Activated CD8-positive, alpha-beta memory T cell treated with anti-CD3 and anti-CD28 coated beads for 36 hours (primary cell): ENCODE results near the gene PHF8. TPM values are rescaled to one million over a fixed set of nuclear protein-coding genes. Genes with fewer than 3 reads are reported as not detected.

Experiments
- total RNA-seq, 2 experiments: library from RNA; stranded (reverse); gene quantifications; one replicate each; pipeline ENCODE4 v1.2.3, GENCODE V29; 2021

PHF8 gene
- total RNA-seq, 2 experiments from 2014 or later, result 38.6 to 42.5 TPM

Other genes with a start within 250 kb of the PHF8 start
- 1 to 10 TPM; 7.1 to 7.8 TPM for gene FAM120C, start 138.8 kb upstream of the PHF8 start, total RNA-seq